Pons (tissue), 1 donor: ENCODE data around the gene RASGRP2.
A peak's percentile ranks its signal among the peaks of the same experiment; 100 is the strongest.

ENCODE experiments used
- DNase-seq: peaks from one replicate; pipeline ENCODE4 v3.0.0-alpha.2; 2016; ENCODE audit warnings: low spot score

RASGRP2 gene

GRCh38 chr11:64770120-64770519, 26.2 kb upstream of the RASGRP2 start:
- DNase-seq = no peak

- DNase-seq = no peak
These were observed 25.3 kb upstream of the RASGRP2 start for GRCh38 chr11:64769283-64769682.

- no peak for DNase-seq
These were observed 24.4 kb upstream of the RASGRP2 start for GRCh38 chr11:64768300-64768694.

GRCh38 chr11:64767344-64768299, 23.7 kb upstream of the RASGRP2 start:
- DNase-seq = no peak

- DNase-seq = no peak
These were observed 22.9 kb upstream of the RASGRP2 start for GRCh38 chr11:64766881-64767280.

GRCh38 chr11:64765851-64766665, 22.1 kb upstream of the RASGRP2 start:
- no peak for DNase-seq

- DNase-seq = no peak
These were observed 21.4 kb upstream of the RASGRP2 start for GRCh38 chr11:64765291-64765850.

- no peak for DNase-seq
These were observed 20.8 kb upstream of the RASGRP2 start for GRCh38 chr11:64764753-64765152.

GRCh38 chr11:64764040-64764611, 20.2 kb upstream of the RASGRP2 start:
- no peak for DNase-seq

- peak; percentile 32 for DNase-seq
These were observed 19.6 kb upstream of the RASGRP2 start for GRCh38 chr11:64763526-64764039.

- DNase-seq = peak; percentile 36
These were observed 19.0 kb upstream of the RASGRP2 start for GRCh38 chr11:64762674-64763525.

GRCh38 chr11:64762277-64762673, 18.3 kb upstream of the RASGRP2 start:
- peak; percentile 36 for DNase-seq

- DNase-seq = no peak
These were observed 16.9 kb upstream of the RASGRP2 start for GRCh38 chr11:64760759-64761420.

GRCh38 chr11:64759722-64760719, 16.1 kb upstream of the RASGRP2 start, which contains the start of gene PYGM:
Gene PYGM, minus strand, starts transcription at chr11:64759974. Its CDS starts 76 bp downstream, at chr11:64759898.
- peak; percentile 61 for DNase-seq

GRCh38 chr11:64759131-64759721, 15.3 kb upstream of the RASGRP2 start:
- DNase-seq = no peak

- DNase-seq = no peak
These were observed 14.6 kb upstream of the RASGRP2 start for GRCh38 chr11:64758330-64759079.

- no peak for DNase-seq
These were observed 13.8 kb upstream of the RASGRP2 start for GRCh38 chr11:64757549-64758329.
